Myocyte (in vitro differentiated cells): ENCODE results near the gene CDK5RAP3. TPM values are rescaled to one million over a fixed set of nuclear protein-coding genes. Genes with fewer than 3 reads are reported as not detected.
"Not testable (repeated sequence)": the region's sequence is repeated elsewhere in the genome, so short reads cannot be mapped to it uniquely, and the experiment has no call there.

Experiments
- DNase-seq: peaks from one replicate; pipeline ENCODE4 v3.0.0-alpha.2; 2012; ENCODE audit warnings: low read depth
- total RNA-seq: library from RNA; depleted of rRNA; stranded (reverse); fragments of >200 nt; gene quantifications from 2 replicates; pipeline ENCODE4 v1.2.3, GENCODE V29; 2014

CDK5RAP3 gene
- total RNA-seq, 1 donor from 2014 or later: 105 TPM

GRCh38 chr17:47996201-47996600 is 25.3 kb downstream of the CDK5RAP3 start:
- DNase-seq: no peak

DNA sequence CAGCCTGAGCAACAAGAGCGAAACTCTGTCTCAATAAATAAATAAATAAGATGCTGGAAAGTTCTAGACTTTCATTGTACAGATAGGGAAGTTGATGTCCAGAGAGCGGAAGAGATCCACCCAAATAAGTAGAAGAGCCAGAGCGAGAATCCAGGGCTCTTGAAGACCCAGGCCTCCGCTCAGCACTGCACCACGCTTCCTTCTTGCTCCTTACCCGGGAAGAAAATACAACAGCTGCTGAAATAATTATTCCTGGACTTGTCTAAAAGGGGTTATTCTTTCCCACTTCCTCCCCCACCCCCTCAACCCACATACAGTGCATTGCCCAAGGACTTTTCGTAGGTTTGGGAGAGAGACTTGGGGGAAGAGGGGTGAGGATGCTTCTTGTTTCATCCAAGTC is 26.7 kb downstream of the CDK5RAP3 start:
- no peak for DNase-seq

DNA sequence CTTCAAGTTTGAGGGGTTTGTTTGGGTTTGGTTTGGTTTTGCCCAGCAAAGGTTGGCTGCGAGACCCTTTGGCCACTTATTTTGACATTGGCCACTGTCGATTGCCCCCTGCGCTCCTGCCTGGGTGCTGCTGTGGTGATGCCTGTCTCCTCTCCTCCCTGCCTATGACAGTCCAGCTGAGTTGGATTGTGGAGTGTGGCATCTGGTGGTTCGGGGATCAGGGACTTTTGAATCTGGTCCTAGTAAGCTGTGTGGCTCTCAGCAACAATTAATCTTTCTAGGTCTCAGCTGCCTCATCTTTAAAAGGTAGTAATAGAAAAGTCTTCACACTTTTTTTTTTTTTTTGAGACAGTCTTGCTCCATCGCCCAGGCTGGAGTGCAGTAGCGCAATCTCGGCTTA is 27.1 kb downstream of the CDK5RAP3 start:
- DNase-seq: no peak

DNA sequence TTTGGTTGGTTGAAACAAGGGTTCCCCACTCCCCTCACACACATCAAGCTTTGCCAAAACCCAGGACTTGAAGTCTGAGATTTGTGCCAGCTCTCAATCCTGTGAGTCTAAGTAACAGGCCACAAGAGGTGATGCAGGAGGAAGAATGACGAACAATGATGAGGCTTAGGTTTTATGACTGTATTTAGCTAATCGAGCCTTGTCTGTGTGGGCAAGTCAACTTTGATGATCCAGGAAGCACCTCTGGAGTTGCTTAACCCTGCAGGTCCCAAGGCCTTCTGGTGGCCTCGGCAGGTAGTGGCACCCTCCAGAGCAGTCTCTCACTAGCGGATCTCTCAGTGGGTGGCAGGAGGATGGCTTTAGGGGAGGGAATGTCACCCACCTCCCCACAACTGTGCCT is 28.7 kb downstream of the CDK5RAP3 start:
- no peak for DNase-seq

GRCh38 chr17:48001197-48001596 is 30.3 kb downstream of the CDK5RAP3 start:
- DNase-seq: no peak

DNA sequence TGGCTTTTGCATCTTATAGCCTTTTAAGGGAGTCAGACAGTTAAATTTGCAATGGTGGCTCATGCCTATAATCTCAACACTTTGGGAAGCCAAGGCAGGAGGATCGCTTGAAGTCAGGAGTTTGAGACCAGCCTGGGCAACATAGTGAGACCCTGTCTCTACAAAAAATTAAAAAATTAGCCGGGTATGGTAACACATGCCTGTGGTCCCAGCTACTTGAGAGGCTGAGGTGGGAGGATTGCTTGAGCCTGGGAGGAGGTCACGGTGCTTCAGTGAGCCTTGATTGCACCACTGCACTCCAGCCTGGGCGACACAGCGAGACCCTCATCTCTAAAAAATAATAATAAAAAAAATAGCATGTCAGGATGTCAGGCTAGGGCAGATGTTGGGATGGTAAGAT is 30.7 kb downstream of the CDK5RAP3 start:
- DNase-seq: not testable (repeated sequence)

- DNase-seq: peak; percentile 81
These were observed 31.5 kb downstream of the CDK5RAP3 start for GRCh38 chr17:48002266-48002915.

DNA sequence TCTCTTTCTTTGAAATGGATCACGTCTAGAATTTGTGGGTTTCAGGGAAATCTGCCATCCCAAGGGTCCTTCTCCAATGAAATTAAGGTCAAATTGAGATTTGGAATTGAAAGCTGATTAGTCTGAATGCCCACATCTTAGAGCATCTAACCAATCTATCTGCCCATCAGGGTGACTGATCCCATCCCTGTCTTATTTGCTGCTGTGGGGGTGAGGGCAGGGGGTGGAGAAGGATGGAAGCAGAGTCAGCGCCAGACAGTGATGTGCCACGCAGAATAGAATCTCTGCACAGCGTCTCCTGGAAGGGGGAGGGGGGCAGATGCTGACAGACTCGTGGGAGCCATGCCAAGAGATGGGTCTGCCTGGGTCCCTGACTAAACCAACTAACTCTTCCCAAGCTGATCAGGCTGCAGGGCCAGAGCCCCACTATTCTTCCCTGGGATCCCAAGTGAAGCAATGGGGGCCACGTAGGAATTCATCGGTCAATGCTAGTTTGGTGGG is 32.1 kb downstream of the CDK5RAP3 start:
- DNase-seq: no peak

GRCh38 chr17:48003417-48004151 is 32.7 kb downstream of the CDK5RAP3 start:
- no peak for DNase-seq

DNA sequence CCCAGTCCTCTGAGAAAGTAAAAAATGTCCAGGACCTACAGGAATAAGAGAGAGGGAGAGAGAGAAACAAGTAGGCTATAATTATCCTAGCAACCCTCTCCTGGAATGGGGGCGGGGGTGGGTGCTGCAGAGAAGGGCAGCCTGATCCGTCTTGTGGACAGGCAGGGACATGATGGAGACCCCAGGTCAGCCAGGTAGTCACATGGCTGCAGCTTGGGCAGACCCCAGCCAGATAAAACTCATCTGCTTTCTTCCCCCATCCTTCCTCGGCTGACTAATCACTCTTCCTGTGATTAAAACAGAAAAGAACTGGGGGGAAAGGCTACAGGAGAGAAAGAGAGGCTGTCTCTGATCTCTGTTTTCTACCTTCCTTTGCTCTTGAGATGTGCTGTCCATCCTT is 34.1 kb downstream of the CDK5RAP3 start:
- peak; percentile 31 for DNase-seq

DNA sequence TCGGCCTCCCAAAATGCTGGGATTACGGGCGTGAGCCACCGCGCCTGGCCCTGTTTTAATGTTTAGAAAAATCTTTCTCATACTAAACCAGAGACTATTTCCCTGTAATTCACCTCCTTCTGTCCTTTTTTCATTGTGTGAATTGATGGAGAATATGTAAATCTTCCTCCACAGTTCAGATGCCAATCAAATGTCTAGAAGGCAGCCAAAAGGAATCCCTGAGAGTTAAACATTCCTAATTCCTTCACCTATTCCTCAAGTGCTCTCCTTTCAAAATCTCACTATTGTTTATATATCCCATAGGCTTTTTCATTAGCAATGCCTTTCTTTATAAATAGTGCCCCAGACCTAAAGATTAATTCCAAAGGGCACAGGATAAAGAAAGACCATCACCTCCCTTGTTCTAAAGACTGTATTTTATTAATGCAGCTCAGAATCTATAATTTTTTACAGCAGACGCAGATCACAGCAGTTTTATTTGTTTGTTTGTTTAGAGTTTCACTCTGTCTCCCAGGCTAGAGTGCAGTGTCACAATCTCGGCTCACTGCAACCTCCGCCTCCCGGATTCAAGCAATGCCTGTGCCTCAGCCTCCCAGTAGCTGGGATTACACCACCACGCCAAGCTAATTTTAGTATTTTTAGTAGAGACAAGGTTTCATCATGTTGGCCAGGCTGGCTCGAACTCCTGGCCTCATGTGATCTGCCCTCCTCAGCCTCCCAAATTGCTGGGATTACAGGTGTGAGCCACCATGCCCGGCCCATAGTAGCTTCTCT is 36.2 kb downstream of the CDK5RAP3 start:
- DNase-seq: no peak

DNA sequence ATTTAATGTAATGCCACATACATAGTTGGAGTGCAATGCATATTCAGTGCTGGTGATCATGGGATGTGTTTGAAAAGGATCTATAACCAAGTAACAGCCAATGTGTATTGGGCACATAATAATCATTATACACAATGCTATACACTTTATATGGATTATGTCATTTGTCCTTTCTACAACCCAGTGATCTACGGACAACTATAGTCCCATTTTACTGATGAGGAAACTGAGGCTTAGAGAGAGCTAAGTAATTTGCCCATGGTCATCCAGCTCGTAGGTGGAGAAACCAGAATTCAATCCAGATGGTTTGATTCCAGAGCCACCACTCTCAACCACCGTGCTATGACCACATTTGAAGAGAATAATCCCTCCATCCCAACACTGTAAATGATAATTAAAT is 39.3 kb downstream of the CDK5RAP3 start:
- DNase-seq: no peak

GRCh38 chr17:48011405-48012150 is 40.7 kb downstream of the CDK5RAP3 start:
- DNase-seq: peak; percentile 44

GRCh38 chr17:48012151-48012520 is 41.2 kb downstream of the CDK5RAP3 start:
- no peak for DNase-seq

GRCh38 chr17:48012654-48013053 is 41.7 kb downstream of the CDK5RAP3 start:
- DNase-seq: no peak

GRCh38 chr17:48013876-48014594 is 43.1 kb downstream of the CDK5RAP3 start:
- DNase-seq: no peak

DNA sequence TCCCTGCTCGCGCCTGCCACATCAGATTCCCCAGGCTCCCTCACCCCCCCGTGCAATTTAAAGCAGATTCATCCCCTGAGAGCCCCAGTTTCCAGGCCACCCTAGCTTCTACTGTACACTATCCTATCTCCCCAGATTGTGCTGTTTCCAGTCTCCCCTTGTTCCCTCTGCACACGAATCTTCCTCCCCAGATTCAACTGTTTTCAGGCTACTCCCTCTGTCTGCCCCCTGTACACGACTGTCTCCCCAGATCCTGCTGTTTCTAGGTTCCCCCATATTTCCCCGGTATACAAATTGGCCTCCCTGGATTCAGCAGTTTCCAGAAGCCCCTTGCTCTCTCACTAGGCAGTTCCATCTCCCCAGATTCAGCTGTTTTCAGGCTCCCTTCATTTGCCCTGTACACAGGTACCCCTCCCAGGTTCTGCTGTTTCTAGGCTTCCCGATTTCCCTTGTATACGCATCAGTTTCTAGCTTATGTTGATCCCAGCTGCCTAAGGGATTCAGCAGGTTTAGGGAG is 43.7 kb downstream of the CDK5RAP3 start:
- no peak for DNase-seq

- no peak for DNase-seq
These were observed 45.2 kb downstream of the CDK5RAP3 start for GRCh38 chr17:48016112-48016511.

DNA sequence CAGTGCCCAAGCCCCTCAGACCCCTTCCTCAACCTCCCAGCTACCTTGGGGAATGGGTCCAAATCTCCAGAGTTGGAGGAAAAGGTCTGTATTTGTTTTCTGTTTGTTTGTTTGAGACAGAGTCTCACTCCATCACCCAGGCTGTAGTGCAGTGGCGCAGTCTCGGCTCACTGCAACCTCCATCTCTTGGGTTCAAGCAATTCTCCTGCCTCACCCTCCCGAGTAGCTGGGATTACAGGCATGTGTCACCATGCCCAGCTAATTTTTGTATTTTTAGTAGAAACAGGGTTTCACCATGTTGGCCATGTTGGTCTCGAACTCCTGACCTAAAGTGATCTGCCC is 46.9 kb downstream of the CDK5RAP3 start:
- DNase-seq: not testable (repeated sequence)

GRCh38 chr17:48021934-48022333 is 51.0 kb downstream of the CDK5RAP3 start:
- no peak for DNase-seq

DNA sequence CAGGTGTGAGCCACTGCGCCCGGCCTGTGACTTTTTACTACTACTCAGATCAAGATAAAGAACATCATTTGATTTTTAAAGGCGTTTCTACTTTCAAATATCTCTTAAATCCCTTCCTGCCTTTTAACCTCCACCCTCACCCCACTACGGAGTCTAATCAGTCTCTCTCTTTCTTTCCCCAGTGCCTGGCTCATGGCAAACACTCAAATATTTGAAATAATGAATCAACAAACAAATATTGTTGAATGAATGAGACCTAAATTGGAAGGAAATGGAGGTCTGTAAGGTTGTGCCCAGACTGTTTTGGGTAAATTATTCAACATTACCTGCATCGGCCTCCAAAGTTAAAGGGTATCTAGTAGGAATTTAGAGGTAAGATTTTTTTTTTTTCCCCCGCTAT is 52.0 kb downstream of the CDK5RAP3 start:
- DNase-seq: peak; percentile 19
